ENCODE measurements around the gene PNMA6E.
A peak's percentile ranks its signal among the peaks of the same experiment; 100 is the strongest.

PNMA6E gene

GRCh38 chrX:153366878-153367538 lies 34.1 kb downstream of the PNMA6E start:
- TF ChIP-seq SPI1 (IDR thresholded peaks at IDR 0.05; ENCODE audit: low read depth, low read length) = no peak
- no peak for TF ChIP-seq TAF1 (IDR thresholded peaks at IDR 0.05; ENCODE audit: low read depth, low read length)
- TF ChIP-seq PAX5 (IDR thresholded peaks at IDR 0.05; ENCODE audit: insufficient read depth, low read length, severe bottlenecking) = no peak
- no peak for TF ChIP-seq POU2F2 (IDR thresholded peaks at IDR 0.05; ENCODE audit: low read depth, low read length)
- TF ChIP-seq POLR2AphosphoS5 (IDR thresholded peaks at IDR 0.05; ENCODE audit: low read depth, low read length) = no peak
- no peak for TF ChIP-seq POLR2A (IDR thresholded peaks at IDR 0.05; ENCODE audit: low read depth, low read length)
- FAIRE-seq (no peak), DNase-seq (ENCODE audit: insufficient read length, low spot score) (no peak)

GRCh38 chrX:153366119-153366518 lies 35.0 kb downstream of the PNMA6E start:
- DNase-seq (ENCODE audit: insufficient read length, low spot score) (no peak), FAIRE-seq (peak; percentile 88)
- TF ChIP-seq POU2F2 (IDR thresholded peaks at IDR 0.05; ENCODE audit: low read depth, low read length) (no peak), POLR2AphosphoS5 (IDR thresholded peaks at IDR 0.05; ENCODE audit: low read depth, low read length) (no peak), POLR2A (IDR thresholded peaks at IDR 0.05; ENCODE audit: low read depth, low read length) (no peak), TAF1 (IDR thresholded peaks at IDR 0.05; ENCODE audit: low read depth, low read length) (no peak), SPI1 (IDR thresholded peaks at IDR 0.05; ENCODE audit: low read depth, low read length) (no peak)

- DNase-seq (ENCODE audit: insufficient read length, low spot score) (no peak), FAIRE-seq (no peak)
- TF ChIP-seq SPI1 (IDR thresholded peaks at IDR 0.05; ENCODE audit: low read depth, low read length) = no peak
- no peak for TF ChIP-seq POLR2A (IDR thresholded peaks at IDR 0.05; ENCODE audit: low read depth, low read length)
- TF ChIP-seq PAX5 (IDR thresholded peaks at IDR 0.05; ENCODE audit: insufficient read depth, low read length, severe bottlenecking) = no peak
- TF ChIP-seq TAF1 (IDR thresholded peaks at IDR 0.05; ENCODE audit: low read depth, low read length) = no peak
- TF ChIP-seq POU2F2 (IDR thresholded peaks at IDR 0.05; ENCODE audit: low read depth, low read length) = no peak
- TF ChIP-seq POLR2AphosphoS5 (IDR thresholded peaks at IDR 0.05; ENCODE audit: low read depth, low read length) = no peak
Observed at GRCh38 chrX:153365670-153366069, 35.5 kb downstream of the PNMA6E start.

GRCh38 chrX:153361781-153362397 lies 39.3 kb downstream of the PNMA6E start:
- no peak for FAIRE-seq
- no peak for DNase-seq (ENCODE audit: insufficient read length, low spot score)
- TF ChIP-seq POLR2A (IDR thresholded peaks at IDR 0.05; ENCODE audit: low read depth, low read length) (no peak), PAX5 (IDR thresholded peaks at IDR 0.05; ENCODE audit: insufficient read depth, low read length, severe bottlenecking) (no peak), POLR2AphosphoS5 (IDR thresholded peaks at IDR 0.05; ENCODE audit: low read depth, low read length) (no peak), POU2F2 (IDR thresholded peaks at IDR 0.05; ENCODE audit: low read depth, low read length) (no peak), SPI1 (IDR thresholded peaks at IDR 0.05; ENCODE audit: low read depth, low read length) (no peak), TAF1 (IDR thresholded peaks at IDR 0.05; ENCODE audit: low read depth, low read length) (no peak)

- TF ChIP-seq PAX5 (IDR thresholded peaks at IDR 0.05; ENCODE audit: insufficient read depth, low read length, severe bottlenecking) = no peak
- TF ChIP-seq POU2F2 (IDR thresholded peaks at IDR 0.05; ENCODE audit: low read depth, low read length) = no peak
- no peak for TF ChIP-seq POLR2AphosphoS5 (IDR thresholded peaks at IDR 0.05; ENCODE audit: low read depth, low read length)
- no peak for TF ChIP-seq TAF1 (IDR thresholded peaks at IDR 0.05; ENCODE audit: low read depth, low read length)
- TF ChIP-seq SPI1 (IDR thresholded peaks at IDR 0.05; ENCODE audit: low read depth, low read length) = no peak
- TF ChIP-seq POLR2A (IDR thresholded peaks at IDR 0.05; ENCODE audit: low read depth, low read length) = no peak
- no peak for FAIRE-seq
- no peak for DNase-seq (ENCODE audit: insufficient read length, low spot score)
Observed at GRCh38 chrX:153357877-153358276, 43.3 kb downstream of the PNMA6E start.

- no peak for FAIRE-seq
- TF ChIP-seq SPI1 (IDR thresholded peaks at IDR 0.05; ENCODE audit: low read depth, low read length) = no peak
- no peak for TF ChIP-seq TAF1 (IDR thresholded peaks at IDR 0.05; ENCODE audit: low read depth, low read length)
- TF ChIP-seq PAX5 (IDR thresholded peaks at IDR 0.05; ENCODE audit: insufficient read depth, low read length, severe bottlenecking) = no peak
- TF ChIP-seq POU2F2 (IDR thresholded peaks at IDR 0.05; ENCODE audit: low read depth, low read length) = no peak
- TF ChIP-seq POLR2A (IDR thresholded peaks at IDR 0.05; ENCODE audit: low read depth, low read length) = no peak
- no peak for TF ChIP-seq POLR2AphosphoS5 (IDR thresholded peaks at IDR 0.05; ENCODE audit: low read depth, low read length)
- DNase-seq (ENCODE audit: insufficient read length, low spot score) = no peak
Observed at GRCh38 chrX:153353416-153353815, 47.7 kb downstream of the PNMA6E start.

GRCh38 chrX:153352858-153353257 lies 48.3 kb downstream of the PNMA6E start:
- no peak for DNase-seq (ENCODE audit: insufficient read length, low spot score)
- FAIRE-seq = no peak
- TF ChIP-seq SPI1 (IDR thresholded peaks at IDR 0.05; ENCODE audit: low read depth, low read length) = no peak
- no peak for TF ChIP-seq TAF1 (IDR thresholded peaks at IDR 0.05; ENCODE audit: low read depth, low read length)
- no peak for TF ChIP-seq PAX5 (IDR thresholded peaks at IDR 0.05; ENCODE audit: insufficient read depth, low read length, severe bottlenecking)
- TF ChIP-seq POLR2AphosphoS5 (IDR thresholded peaks at IDR 0.05; ENCODE audit: low read depth, low read length) = no peak
- TF ChIP-seq POU2F2 (IDR thresholded peaks at IDR 0.05; ENCODE audit: low read depth, low read length) = no peak
- no peak for TF ChIP-seq POLR2A (IDR thresholded peaks at IDR 0.05; ENCODE audit: low read depth, low read length)

GRCh38 chrX:153351981-153352380 lies 49.2 kb downstream of the PNMA6E start:
- DNase-seq (ENCODE audit: insufficient read length, low spot score) = no peak
- no peak for TF ChIP-seq PAX5 (IDR thresholded peaks at IDR 0.05; ENCODE audit: insufficient read depth, low read length, severe bottlenecking)
- no peak for TF ChIP-seq TAF1 (IDR thresholded peaks at IDR 0.05; ENCODE audit: low read depth, low read length)
- no peak for TF ChIP-seq POU2F2 (IDR thresholded peaks at IDR 0.05; ENCODE audit: low read depth, low read length)
- no peak for TF ChIP-seq POLR2AphosphoS5 (IDR thresholded peaks at IDR 0.05; ENCODE audit: low read depth, low read length)
- no peak for TF ChIP-seq POLR2A (IDR thresholded peaks at IDR 0.05; ENCODE audit: low read depth, low read length)
- no peak for TF ChIP-seq SPI1 (IDR thresholded peaks at IDR 0.05; ENCODE audit: low read depth, low read length)
- peak; percentile 51 for FAIRE-seq

- no peak for FAIRE-seq
- no peak for DNase-seq (ENCODE audit: insufficient read length, low spot score)
- TF ChIP-seq SPI1 (IDR thresholded peaks at IDR 0.05; ENCODE audit: low read depth, low read length) (no peak), POLR2AphosphoS5 (IDR thresholded peaks at IDR 0.05; ENCODE audit: low read depth, low read length) (0 out of 2 replicates have a peak, but pooled peaks have one; percentile 16)
Observed at GRCh38 chrX:153349952-153350351, 51.2 kb downstream of the PNMA6E start.

Data from GM12891 (cell line).